Activated B cell treated with CpG ODN at 0.5 μM for 24 hours (primary cell): ENCODE data around the gene MIS18A. TPM values are rescaled to one million over a fixed set of nuclear protein-coding genes. Genes with fewer than 3 reads are reported as not detected.

Experiments
- ATAC-seq: fragments of 200-7000 bp; cut with Tn5 transposase; one replicate; pipeline ENCODE4 v1.10.0; 2021; ENCODE audit warnings: low read depth, mild to moderate bottlenecking, moderate library complexity
- CTCF ChIA-PET: fragments of 350-600 bp; sonication (Branson Sonifier 250); formaldehyde crosslinking; loops from one replicate; lab custom pipeline; 2021; ENCODE audit warnings: antibody characterized with exemption; lab: Charles Lee
- POLR2A ChIA-PET: fragments of 350-600 bp; sonication (Branson Sonifier 250); formaldehyde crosslinking; loops from one replicate; lab custom pipeline; 2021; ENCODE audit warnings: antibody characterized with exemption; lab: Charles Lee
- DNase-seq: peaks from one replicate; pipeline ENCODE4 v3.0.0; 2022
- H3K27ac Mint-ChIP-seq: one replicate; pipeline ENCODE4 v1.8.0; 2020; ENCODE audit warnings: mixed read lengths
- H3K27me3 Mint-ChIP-seq: one replicate; pipeline ENCODE4 v1.8.0; 2021; ENCODE audit warnings: mixed read lengths
- H3K36me3 Mint-ChIP-seq: one replicate; pipeline ENCODE4 v1.8.0; 2021; ENCODE audit warnings: low read depth, mixed read lengths
- H3K4me1 Mint-ChIP-seq: one replicate; pipeline ENCODE4 v1.8.0; 2021; ENCODE audit warnings: mixed read lengths
- H3K4me3 Mint-ChIP-seq: one replicate; pipeline ENCODE4 v1.8.0; 2020; ENCODE audit warnings: mild to moderate bottlenecking, mixed read lengths
- H3K9me3 Mint-ChIP-seq: one replicate; pipeline ENCODE4 v1.8.0; 2020; ENCODE audit warnings: mixed read lengths
- intact Hi-C: fragments of 100-400 bp; cut with micrococcal nuclease; formaldehyde crosslinking; loops from one replicate; pipeline ENCODE4 v1.15.1; 2024
- total RNA-seq: library from RNA; stranded (reverse); gene quantifications from 2 replicates; pipeline ENCODE4 v1.2.3, GENCODE V29; 2022
- TF ChIP-seq, protein P1 (sequence below): fragments of 200-600 bp; IDR thresholded peaks from one replicate; pipeline ENCODE4 v1.8.0; 2022; ENCODE audit warnings: antibody characterized with exemption, mild to moderate bottlenecking

The MIS18A gene
- total RNA-seq, 1 donor from 2014 or later, result 7.7 TPM

- no peak overlapping the region for H3K4me3 Mint-ChIP-seq
- ChIA-PET POLR2A (no interaction called here), CTCF (interaction anchor here (1.0 kb wide), 1 partner anchor 466 kb away, joined by 3 read pairs; no protein-coding TSS in a partner anchor)
- TF ChIP-seq, protein P1, sequence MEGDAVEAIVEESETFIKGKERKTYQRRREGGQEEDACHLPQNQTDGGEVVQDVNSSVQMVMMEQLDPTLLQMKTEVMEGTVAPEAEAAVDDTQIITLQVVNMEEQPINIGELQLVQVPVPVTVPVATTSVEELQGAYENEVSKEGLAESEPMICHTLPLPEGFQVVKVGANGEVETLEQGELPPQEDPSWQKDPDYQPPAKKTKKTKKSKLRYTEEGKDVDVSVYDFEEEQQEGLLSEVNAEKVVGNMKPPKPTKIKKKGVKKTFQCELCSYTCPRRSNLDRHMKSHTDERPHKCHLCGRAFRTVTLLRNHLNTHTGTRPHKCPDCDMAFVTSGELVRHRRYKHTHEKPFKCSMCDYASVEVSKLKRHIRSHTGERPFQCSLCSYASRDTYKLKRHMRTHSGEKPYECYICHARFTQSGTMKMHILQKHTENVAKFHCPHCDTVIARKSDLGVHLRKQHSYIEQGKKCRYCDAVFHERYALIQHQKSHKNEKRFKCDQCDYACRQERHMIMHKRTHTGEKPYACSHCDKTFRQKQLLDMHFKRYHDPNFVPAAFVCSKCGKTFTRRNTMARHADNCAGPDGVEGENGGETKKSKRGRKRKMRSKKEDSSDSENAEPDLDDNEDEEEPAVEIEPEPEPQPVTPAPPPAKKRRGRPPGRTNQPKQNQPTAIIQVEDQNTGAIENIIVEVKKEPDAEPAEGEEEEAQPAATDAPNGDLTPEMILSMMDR, result no peak
- intact Hi-C loops, result loop anchor here (10.0 kb wide), 1 partner anchor 647 kb away; no protein-coding TSS in a partner anchor
- DNase-seq, result no peak
- H3K9me3 Mint-ChIP-seq, result peaks cover 14% of the 10 kb centered on the region
- no peak overlapping the region for H3K27ac Mint-ChIP-seq
- no peaks in the 10 kb centered on the region for H3K4me1 Mint-ChIP-seq
- H3K27me3 Mint-ChIP-seq, result peaks cover 28% of the 10 kb centered on the region
- ATAC-seq, result no peak
- H3K36me3 Mint-ChIP-seq, result no peaks in the 10 kb centered on the region
Measured at GRCh38 chr21:32252136-32252535, 26.7 kb downstream of the MIS18A start.

GRCh38 chr21:32249511-32250280, 29.2 kb downstream of the MIS18A start:
- no peak for ATAC-seq
- TF ChIP-seq, protein P1, result no peak
- ChIA-PET CTCF (no interaction called here), POLR2A (no interaction called here)
- H3K36me3 Mint-ChIP-seq, result no peaks in the 10 kb centered on the region
- H3K4me1 Mint-ChIP-seq, result no peaks in the 10 kb centered on the region
- no peak overlapping the region for H3K27ac Mint-ChIP-seq
- intact Hi-C loops, result loop anchor here (10.0 kb wide), 1 partner anchor 645 kb away; no protein-coding TSS in a partner anchor
- peaks cover 14% of the 10 kb centered on the region for H3K9me3 Mint-ChIP-seq
- H3K27me3 Mint-ChIP-seq, result peaks cover 25% of the 10 kb centered on the region
- H3K4me3 Mint-ChIP-seq, result no peak overlapping the region
- no peak for DNase-seq

DNA sequence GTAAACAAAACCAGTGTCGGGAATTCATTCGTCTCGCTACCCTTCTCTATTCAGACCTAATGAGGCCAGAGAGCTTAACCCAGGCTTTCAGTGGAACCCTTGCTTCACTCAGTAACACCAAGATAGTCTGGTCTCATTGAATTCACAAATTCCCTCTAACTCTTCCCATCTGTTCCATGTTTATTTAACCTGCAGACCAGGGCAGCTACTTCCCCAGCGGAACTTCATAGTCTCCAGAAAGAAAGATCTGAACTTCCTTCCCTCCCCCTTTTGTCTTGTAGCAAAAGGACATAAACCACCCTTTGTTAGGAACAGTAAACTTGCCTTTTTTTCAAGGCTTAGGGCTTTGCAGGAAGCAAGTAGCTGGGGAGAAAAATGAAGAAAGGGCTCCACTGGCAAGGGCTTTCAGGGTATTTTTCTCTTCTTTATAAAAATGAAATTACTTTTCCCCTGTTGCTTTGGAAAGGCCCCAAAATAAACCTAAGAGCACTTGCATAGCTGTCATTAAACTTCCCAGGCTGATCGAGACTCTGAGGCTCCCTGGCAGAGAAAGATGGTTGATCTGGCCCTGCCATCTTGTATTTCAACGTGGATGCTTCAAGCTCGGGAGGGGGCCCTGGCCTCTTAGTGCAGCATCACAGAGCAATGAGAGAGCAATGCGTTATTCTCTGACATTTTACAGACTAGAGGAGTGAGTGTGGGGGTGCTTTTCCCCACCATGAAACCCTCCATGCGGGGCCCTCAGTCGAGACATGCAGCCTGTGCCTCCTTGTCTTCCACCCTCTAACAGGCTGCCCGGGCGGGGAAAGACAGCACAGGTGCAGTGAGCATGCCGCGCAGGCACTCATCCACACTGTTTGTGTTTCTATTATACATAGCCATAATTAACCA, 30.0 kb downstream of the MIS18A start:
- no peaks in the 10 kb centered on the region for H3K4me1 Mint-ChIP-seq
- H3K9me3 Mint-ChIP-seq, result peaks cover 14% of the 10 kb centered on the region
- no peak for DNase-seq
- ChIA-PET POLR2A (no interaction called here), CTCF (no interaction called here)
- TF ChIP-seq, protein P1, result no peak
- intact Hi-C loops, result no loop called here
- H3K27me3 Mint-ChIP-seq, result peaks cover 23% of the 10 kb centered on the region
- H3K27ac Mint-ChIP-seq, result no peak overlapping the region
- H3K4me3 Mint-ChIP-seq, result no peak overlapping the region
- no peak for ATAC-seq
- H3K36me3 Mint-ChIP-seq, result no peaks in the 10 kb centered on the region

DNA sequence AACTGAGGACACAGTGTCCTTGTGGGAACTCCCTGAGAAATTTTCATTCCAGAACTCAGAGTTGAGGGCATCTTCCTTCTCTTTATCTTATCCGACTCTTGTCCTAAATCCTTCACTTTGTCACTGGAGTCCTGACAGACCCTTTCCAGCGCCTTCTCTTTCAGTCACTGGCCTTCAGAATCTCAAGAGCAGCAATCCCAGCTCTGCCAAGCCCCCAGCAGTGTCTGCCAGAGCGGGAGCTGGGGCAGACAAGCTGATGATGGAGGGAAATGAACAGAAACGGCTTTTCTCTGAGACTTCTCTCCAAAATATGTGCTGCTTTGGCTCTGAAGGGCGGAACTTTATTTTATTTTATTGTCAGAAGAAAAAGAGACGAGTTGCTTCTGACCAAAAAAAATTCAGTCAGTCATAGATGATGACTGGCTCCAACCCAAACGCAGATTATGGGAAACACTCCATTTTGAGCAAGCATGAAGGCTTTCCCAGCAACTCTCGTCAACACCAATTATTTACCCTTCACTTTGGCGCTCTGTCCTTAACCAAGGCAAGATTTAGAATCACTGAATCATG, 32.2 kb downstream of the MIS18A start:
- TF ChIP-seq, protein P1, result no peak
- ATAC-seq (no peak), DNase-seq (no peak)
- ChIA-PET POLR2A (no interaction called here), CTCF (no interaction called here)
- H3K4me1 Mint-ChIP-seq, result no peaks in the 10 kb centered on the region
- intact Hi-C loops, result no loop called here
- H3K4me3 Mint-ChIP-seq, result no peak overlapping the region
- H3K9me3 Mint-ChIP-seq, result peaks cover 14% of the 10 kb centered on the region
- peaks cover 16% of the 10 kb centered on the region for H3K27me3 Mint-ChIP-seq
- no peak overlapping the region for H3K27ac Mint-ChIP-seq
- no peaks in the 10 kb centered on the region for H3K36me3 Mint-ChIP-seq
